ENCODE data around the gene MPC1. TPM values are rescaled to one million over a fixed set of nuclear protein-coding genes. Genes with fewer than 3 reads are reported as not detected.

The MPC1 gene
- total RNA-seq, 1 donor from 2014 or later = 17.0 TPM

DNA sequence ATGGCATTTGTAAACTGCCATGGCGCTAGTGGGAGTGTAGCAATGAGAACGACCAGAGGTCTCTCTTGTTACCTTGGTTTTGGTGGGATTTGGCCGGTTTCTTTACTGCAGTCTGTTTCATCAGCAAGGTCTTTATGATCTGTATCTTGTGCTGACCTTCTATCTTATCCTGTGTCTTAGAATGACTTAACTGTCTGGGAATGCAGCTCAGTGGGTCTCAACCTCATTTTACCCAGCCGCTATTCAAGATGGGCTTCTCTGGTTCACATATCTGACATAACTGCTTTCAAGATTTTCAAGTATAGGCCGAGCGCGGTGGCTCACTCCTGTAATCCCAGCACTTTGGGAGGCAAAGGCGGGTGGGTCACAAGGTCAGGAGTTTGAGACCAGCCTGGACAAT, 38.5 kb downstream of the MPC1 start:
- DNase-seq = no peak
- Mint-ChIP-seq H3K27ac (ENCODE audit: unreplicated experiment) (no peak overlapping the region), H3K27me3 (ENCODE audit: unreplicated experiment) (peaks cover 2% of the 10 kb centered on the region), H3K9me3 (ENCODE audit: unreplicated experiment) (peaks cover 6% of the 10 kb centered on the region), H3K4me3 (ENCODE audit: unreplicated experiment) (no peak overlapping the region), H3K4me1 (ENCODE audit: low read depth, unreplicated experiment) (peaks cover 2% of the 10 kb centered on the region), H3K36me3 (ENCODE audit: unreplicated experiment) (peaks cover 3% of the 10 kb centered on the region)
- TF ChIP-seq, protein P1, sequence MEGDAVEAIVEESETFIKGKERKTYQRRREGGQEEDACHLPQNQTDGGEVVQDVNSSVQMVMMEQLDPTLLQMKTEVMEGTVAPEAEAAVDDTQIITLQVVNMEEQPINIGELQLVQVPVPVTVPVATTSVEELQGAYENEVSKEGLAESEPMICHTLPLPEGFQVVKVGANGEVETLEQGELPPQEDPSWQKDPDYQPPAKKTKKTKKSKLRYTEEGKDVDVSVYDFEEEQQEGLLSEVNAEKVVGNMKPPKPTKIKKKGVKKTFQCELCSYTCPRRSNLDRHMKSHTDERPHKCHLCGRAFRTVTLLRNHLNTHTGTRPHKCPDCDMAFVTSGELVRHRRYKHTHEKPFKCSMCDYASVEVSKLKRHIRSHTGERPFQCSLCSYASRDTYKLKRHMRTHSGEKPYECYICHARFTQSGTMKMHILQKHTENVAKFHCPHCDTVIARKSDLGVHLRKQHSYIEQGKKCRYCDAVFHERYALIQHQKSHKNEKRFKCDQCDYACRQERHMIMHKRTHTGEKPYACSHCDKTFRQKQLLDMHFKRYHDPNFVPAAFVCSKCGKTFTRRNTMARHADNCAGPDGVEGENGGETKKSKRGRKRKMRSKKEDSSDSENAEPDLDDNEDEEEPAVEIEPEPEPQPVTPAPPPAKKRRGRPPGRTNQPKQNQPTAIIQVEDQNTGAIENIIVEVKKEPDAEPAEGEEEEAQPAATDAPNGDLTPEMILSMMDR (IDR thresholded peaks at IDR 0.05; ENCODE audit: partially characterized antibody, unreplicated experiment) = no peak

- no peaks in the 10 kb centered on the region for H3K36me3 Mint-ChIP-seq (ENCODE audit: unreplicated experiment)
- TF ChIP-seq, protein P1 (IDR thresholded peaks at IDR 0.05; ENCODE audit: partially characterized antibody, unreplicated experiment) = no peak
- peaks cover 2% of the 10 kb centered on the region for H3K27me3 Mint-ChIP-seq (ENCODE audit: unreplicated experiment)
- DNase-seq = no peak
- H3K4me3 Mint-ChIP-seq (ENCODE audit: unreplicated experiment) = peak overlapping the region; percentile 95
- no peak overlapping the region for H3K27ac Mint-ChIP-seq (ENCODE audit: unreplicated experiment)
- H3K9me3 Mint-ChIP-seq (ENCODE audit: unreplicated experiment) = peaks cover 6% of the 10 kb centered on the region
- peaks cover 2% of the 10 kb centered on the region for H3K4me1 Mint-ChIP-seq (ENCODE audit: low read depth, unreplicated experiment)
These were observed 39.6 kb downstream of the MPC1 start for GRCh38 chr6:166343150-166343487.

- TF ChIP-seq, protein P1 (IDR thresholded peaks at IDR 0.05; ENCODE audit: partially characterized antibody, unreplicated experiment) = no peak
- H3K27me3 Mint-ChIP-seq (ENCODE audit: unreplicated experiment) = peaks cover 2% of the 10 kb centered on the region
- H3K27ac Mint-ChIP-seq (ENCODE audit: unreplicated experiment) = peak within 1 kb of the TSS; percentile 78
- H3K36me3 Mint-ChIP-seq (ENCODE audit: unreplicated experiment) = no peaks in the 10 kb centered on the region
- peak within 1 kb of the TSS; percentile 95 for H3K4me3 Mint-ChIP-seq (ENCODE audit: unreplicated experiment)
- H3K9me3 Mint-ChIP-seq (ENCODE audit: unreplicated experiment) = peaks cover 6% of the 10 kb centered on the region
- DNase-seq = peak; percentile 89
- peaks cover 2% of the 10 kb centered on the region for H3K4me1 Mint-ChIP-seq (ENCODE audit: low read depth, unreplicated experiment)
These were observed 40.2 kb downstream of the MPC1 start, which contains the start of gene SFT2D1 for GRCh38 chr6:166342349-166343149. TSS of gene SFT2D1 (minus strand) at chr6:166342545. CDS start at chr6:166342481, 64 bp downstream.

DNA sequence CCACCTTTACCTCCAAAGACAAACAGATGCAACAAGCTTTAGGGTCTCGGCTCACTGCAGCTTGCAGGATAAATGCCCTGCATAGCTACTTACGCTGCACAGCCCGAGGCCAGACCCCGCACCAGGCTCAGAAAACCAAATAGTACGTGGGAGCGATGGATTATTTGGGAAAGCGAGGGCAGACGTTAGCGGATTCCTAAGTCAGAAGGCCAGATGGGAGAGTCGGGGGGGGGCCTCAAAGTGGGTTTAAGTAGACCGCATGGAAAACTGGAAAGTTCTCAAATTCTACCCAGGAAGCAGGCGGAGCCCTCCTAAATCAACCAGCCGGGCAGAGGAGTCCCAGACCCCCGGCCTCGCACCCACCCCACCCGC, 40.8 kb downstream of the MPC1 start:
- H3K27me3 Mint-ChIP-seq (ENCODE audit: unreplicated experiment) = peaks cover 2% of the 10 kb centered on the region
- H3K9me3 Mint-ChIP-seq (ENCODE audit: unreplicated experiment) = peaks cover 6% of the 10 kb centered on the region
- TF ChIP-seq, protein P1 (IDR thresholded peaks at IDR 0.05; ENCODE audit: partially characterized antibody, unreplicated experiment) = no peak
- H3K36me3 Mint-ChIP-seq (ENCODE audit: unreplicated experiment) = no peaks in the 10 kb centered on the region
- H3K4me1 Mint-ChIP-seq (ENCODE audit: low read depth, unreplicated experiment) = peaks cover 4% of the 10 kb centered on the region
- peak overlapping the region; percentile 95 for H3K4me3 Mint-ChIP-seq (ENCODE audit: unreplicated experiment)
- peak overlapping the region; percentile 78 for H3K27ac Mint-ChIP-seq (ENCODE audit: unreplicated experiment)
- no peak for DNase-seq

- H3K27me3 Mint-ChIP-seq (ENCODE audit: unreplicated experiment) = peaks cover 2% of the 10 kb centered on the region
- peak overlapping the region; percentile 78 for H3K27ac Mint-ChIP-seq (ENCODE audit: unreplicated experiment)
- H3K4me3 Mint-ChIP-seq (ENCODE audit: unreplicated experiment) = peak overlapping the region; percentile 95
- peaks cover 4% of the 10 kb centered on the region for H3K4me1 Mint-ChIP-seq (ENCODE audit: low read depth, unreplicated experiment)
- TF ChIP-seq, protein P1 (IDR thresholded peaks at IDR 0.05; ENCODE audit: partially characterized antibody, unreplicated experiment) = no peak
- H3K36me3 Mint-ChIP-seq (ENCODE audit: unreplicated experiment) = no peaks in the 10 kb centered on the region
- H3K9me3 Mint-ChIP-seq (ENCODE audit: unreplicated experiment) = peaks cover 6% of the 10 kb centered on the region
- DNase-seq = no peak
These were observed 41.3 kb downstream of the MPC1 start for GRCh38 chr6:166341464-166341863.
